GM12865 (cell line): ENCODE data around the gene TMEM178A.

Source experiments
- DNase-seq: peaks from one replicate; pipeline ENCODE4 v3.0.0; 2010; ENCODE audit warnings: low read depth
- H3K4me3 ChIP-seq: 2 replicates; pipeline ENCODE4 v1.5.1; 2011; ENCODE audit warnings: mild to moderate bottlenecking, low read depth, low read length, control low read depth
- TF ChIP-seq, protein P1 (sequence below): IDR thresholded peaks from 2 replicates; pipeline ENCODE4 v1.5.1; 2011; ENCODE audit warnings: low read length, control low read depth, low read depth, inconsistent platforms; ENCODE audit not compliant: insufficient read depth; ENCODE audit errors: missing control alignments

Gene TMEM178A

DNA sequence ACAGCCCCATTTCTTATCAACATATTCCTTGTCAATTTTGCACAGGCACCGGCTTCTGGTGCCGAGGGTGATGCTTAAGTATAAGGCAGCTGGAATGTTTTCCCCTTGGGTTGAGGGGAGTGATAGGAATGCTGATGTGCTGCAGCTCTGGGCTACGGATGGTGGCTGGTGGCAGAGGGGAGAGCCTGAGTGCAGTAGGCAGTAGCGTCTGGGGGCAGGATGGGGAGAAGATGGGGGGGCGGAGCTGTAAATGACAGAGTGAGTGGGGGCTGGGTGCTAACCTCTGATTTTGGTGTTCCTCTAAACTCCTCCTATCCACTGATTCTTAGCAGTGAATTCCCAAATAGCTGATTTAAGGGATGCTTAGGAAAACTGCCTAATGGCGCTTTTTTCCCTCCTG lies 20.7 kb downstream of the TMEM178A start:
- no peak overlapping the region for H3K4me3 ChIP-seq
- TF ChIP-seq, protein P1, sequence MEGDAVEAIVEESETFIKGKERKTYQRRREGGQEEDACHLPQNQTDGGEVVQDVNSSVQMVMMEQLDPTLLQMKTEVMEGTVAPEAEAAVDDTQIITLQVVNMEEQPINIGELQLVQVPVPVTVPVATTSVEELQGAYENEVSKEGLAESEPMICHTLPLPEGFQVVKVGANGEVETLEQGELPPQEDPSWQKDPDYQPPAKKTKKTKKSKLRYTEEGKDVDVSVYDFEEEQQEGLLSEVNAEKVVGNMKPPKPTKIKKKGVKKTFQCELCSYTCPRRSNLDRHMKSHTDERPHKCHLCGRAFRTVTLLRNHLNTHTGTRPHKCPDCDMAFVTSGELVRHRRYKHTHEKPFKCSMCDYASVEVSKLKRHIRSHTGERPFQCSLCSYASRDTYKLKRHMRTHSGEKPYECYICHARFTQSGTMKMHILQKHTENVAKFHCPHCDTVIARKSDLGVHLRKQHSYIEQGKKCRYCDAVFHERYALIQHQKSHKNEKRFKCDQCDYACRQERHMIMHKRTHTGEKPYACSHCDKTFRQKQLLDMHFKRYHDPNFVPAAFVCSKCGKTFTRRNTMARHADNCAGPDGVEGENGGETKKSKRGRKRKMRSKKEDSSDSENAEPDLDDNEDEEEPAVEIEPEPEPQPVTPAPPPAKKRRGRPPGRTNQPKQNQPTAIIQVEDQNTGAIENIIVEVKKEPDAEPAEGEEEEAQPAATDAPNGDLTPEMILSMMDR, result no peak
- no peak for DNase-seq

DNA sequence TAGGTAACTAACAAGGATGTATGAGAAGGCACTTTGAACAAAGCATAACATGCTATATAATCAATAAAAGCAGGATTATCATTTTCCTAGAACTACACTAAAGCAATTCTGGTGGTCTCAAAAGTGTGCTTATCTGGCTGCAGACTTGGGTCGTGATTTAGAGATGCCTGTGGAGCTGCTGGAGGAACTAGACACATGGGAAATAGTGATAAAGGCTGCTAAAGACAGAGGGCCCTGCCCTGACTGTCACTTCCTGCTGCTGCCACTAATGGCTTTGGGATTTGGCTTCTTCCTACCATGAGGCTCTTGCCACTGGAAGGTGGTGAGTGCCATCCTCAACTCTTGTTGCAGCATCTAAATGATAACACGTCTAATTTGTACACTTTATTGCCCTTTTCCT lies 22.5 kb downstream of the TMEM178A start:
- no peak overlapping the region for H3K4me3 ChIP-seq
- TF ChIP-seq, protein P1, result no peak
- DNase-seq, result no peak

DNA sequence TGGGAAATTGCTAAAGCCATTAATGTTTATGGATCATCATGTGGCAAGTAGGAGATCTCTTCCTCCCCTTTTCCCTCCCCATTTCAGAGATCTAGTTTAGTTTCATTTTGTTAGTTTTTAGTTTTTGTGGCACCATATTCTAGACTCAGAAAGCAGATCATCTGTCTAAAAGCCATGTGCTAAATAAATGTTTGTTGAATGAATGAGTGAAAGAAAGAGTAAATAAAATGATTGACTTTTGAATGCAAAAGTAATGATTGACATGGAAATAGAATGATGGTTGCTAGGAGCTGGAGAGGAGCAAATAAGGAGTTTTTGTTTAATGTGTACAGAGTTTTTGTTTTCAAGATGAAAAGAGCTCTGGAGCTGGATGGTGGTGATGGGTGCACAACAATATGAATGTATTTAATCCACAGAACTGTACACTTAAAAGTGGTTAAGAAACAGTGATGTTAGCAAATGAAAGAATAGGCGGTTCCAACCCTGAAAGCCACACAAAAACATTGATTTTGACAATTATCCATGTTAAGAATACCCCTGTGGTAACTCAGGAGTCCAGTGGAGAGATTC lies 23.6 kb downstream of the TMEM178A start:
- no peak overlapping the region for H3K4me3 ChIP-seq
- no peak for DNase-seq
- TF ChIP-seq, protein P1, result no peak

DNA sequence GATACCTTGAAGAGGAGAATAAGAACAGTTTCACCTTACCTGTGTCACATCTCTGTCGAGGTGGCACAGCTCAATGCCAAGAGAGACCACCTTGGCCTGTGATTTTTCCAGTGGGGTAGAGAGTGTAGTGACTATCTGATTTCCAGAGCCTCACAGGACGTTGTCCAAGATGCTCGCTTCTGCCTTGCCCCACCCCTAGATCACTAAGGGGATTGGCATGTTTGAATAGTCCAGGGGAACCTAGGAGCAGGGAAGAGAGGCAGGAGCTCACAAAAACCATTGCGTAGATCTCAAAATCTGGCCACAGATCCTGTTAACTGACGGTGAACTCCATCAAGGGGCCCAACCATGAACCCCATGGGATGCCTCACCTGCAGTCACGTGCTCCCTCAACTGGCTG lies 24.2 kb downstream of the TMEM178A start:
- TF ChIP-seq, protein P1, result no peak
- DNase-seq, result no peak
- no peak overlapping the region for H3K4me3 ChIP-seq

DNA sequence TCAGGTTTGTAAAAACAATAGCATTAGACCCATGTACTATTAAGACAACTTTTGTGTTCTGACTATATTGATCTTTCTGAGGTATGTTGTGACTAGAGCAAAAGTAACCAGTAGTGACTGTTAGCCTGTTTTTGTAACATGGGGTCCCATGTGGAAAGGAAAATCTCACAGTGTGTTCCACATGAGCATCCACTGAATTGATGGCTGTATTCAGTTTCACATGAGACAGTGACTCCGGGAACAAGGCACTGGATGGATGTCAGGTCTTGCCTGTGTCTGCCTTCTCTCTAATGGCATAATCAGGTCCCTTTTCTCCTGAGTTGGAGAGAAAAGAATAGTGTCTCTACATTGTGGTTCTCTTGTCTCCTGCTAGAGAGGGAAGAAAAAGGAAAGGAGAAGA lies 27.5 kb downstream of the TMEM178A start:
- no peak for DNase-seq
- TF ChIP-seq, protein P1, result no peak
- no peak overlapping the region for H3K4me3 ChIP-seq

DNA sequence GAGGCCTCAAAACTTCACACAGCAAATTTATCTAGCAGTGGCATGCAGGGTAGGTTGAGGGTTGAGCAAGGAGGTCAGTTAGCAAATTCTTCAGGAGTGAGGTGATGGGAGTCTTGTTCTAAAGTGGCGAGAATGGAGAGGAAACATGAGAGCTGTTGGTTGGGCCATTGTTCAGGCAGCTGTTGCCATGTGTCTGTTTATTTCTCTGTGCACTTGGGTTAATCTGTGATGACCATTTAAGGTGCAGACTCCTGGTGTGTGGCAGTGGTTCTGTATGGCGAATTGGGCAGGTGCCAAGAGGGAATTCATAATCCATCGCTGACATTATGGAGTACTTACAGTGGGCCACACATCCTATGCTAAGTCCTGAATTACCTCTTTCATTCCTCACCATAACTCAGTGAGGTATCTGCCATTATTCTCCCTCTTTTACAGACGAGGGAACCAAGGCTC lies 30.4 kb downstream of the TMEM178A start:
- TF ChIP-seq, protein P1, result no peak
- DNase-seq, result no peak

DNA sequence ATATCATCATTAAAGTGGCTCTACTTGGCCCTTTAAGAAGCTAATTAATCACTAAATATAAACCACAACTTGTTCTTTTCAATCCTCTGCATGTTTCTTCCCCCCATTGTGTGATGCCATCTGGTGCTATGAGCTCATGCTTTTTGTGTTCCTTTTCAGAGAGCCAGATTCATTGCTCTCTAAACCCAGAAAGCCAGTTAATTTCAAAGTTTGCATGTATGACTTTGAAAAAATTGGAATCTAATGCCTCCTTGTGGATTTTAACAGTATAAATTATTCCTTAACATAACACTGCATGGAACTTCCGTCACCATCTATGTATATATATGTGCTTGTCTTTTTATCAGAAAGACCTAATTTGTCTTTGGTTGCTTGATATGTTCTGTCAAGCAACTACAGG lies 31.1 kb downstream of the TMEM178A start:
- no peak overlapping the region for H3K4me3 ChIP-seq
- no peak for DNase-seq
- TF ChIP-seq, protein P1, result no peak

More for the DNA sequence above, 30.4 kb downstream of the TMEM178A start:
- no peak overlapping the region for H3K4me3 ChIP-seq
